Chondrocyte (in vitro differentiated cells): ENCODE results near the gene RBL1. TPM values are rescaled to one million over a fixed set of nuclear protein-coding genes. Genes with fewer than 3 reads are reported as not detected.
"Not testable (repeated sequence)": the region's sequence is repeated elsewhere in the genome, so short reads cannot be mapped to it uniquely, and the experiment has no call there.

ENCODE experiments used
- DNase-seq: peaks from one replicate; pipeline ENCODE4 v3.0.0; 2021; ENCODE audit warnings: mixed read lengths, low spot score
- H3K27ac Mint-ChIP-seq: one replicate; pipeline ENCODE4 v1.8.0; 2021; ENCODE audit warnings: mild to moderate bottlenecking, moderate library complexity, mixed read lengths; ENCODE audit not compliant: unreplicated experiment
- H3K27me3 Mint-ChIP-seq: 2 replicates; pipeline ENCODE4 v1.8.0; 2021; ENCODE audit warnings: low read depth, mixed read lengths
- H3K36me3 Mint-ChIP-seq: 2 replicates; pipeline ENCODE4 v1.8.0; 2021; ENCODE audit warnings: low read depth, mixed read lengths
- H3K4me1 Mint-ChIP-seq: 2 replicates; pipeline ENCODE4 v1.8.0; 2021; ENCODE audit warnings: low read depth, mild to moderate bottlenecking, mixed read lengths
- H3K4me3 Mint-ChIP-seq: one replicate; pipeline ENCODE4 v1.8.0; 2021; ENCODE audit warnings: mild to moderate bottlenecking, moderate library complexity, mixed read lengths; ENCODE audit not compliant: unreplicated experiment
- H3K9me3 Mint-ChIP-seq: 2 replicates; pipeline ENCODE4 v1.8.0; 2021; ENCODE audit warnings: low read depth, mixed read lengths
- CTCF ChIP-seq: fragments of 200-600 bp; sonication (generic); IDR thresholded peaks from 2 replicates; pipeline ENCODE4 v1.5.0; 2021; ENCODE audit warnings: antibody characterized with exemption, mild to moderate bottlenecking, moderate library complexity
- total RNA-seq: library from RNA; stranded (reverse); gene quantifications from 3 replicates; pipeline ENCODE4 v1.2.1, GENCODE V29; 2021

The RBL1 gene
- total RNA-seq, 1 donor from 2014 or later, result 4.5 TPM

GRCh38 chr20:37133952-37134351 is 38.2 kb upstream of the RBL1 start:
- H3K27ac Mint-ChIP-seq, result no peak overlapping the region
- H3K9me3 Mint-ChIP-seq, result no peaks in the 10 kb centered on the region
- DNase-seq, result no peak

GRCh38 chr20:37131486-37131885 is 35.7 kb upstream of the RBL1 start:
- Mint-ChIP-seq H3K27ac (peak overlapping the region; percentile 70), H3K27me3 (peaks cover 2% of the 10 kb centered on the region), H3K9me3 (no peaks in the 10 kb centered on the region), H3K4me1 (peaks cover 14% of the 10 kb centered on the region), H3K36me3 (peaks cover 1% of the 10 kb centered on the region), H3K4me3 (no peak overlapping the region)
- no peak for TF ChIP-seq CTCF
- DNase-seq, result no peak

More at GRCh38 chr20:37133952-37134351, 38.2 kb upstream of the RBL1 start:
- Mint-ChIP-seq H3K4me1 (peaks cover 14% of the 10 kb centered on the region), H3K27me3 (peaks cover 2% of the 10 kb centered on the region), H3K36me3 (peaks cover 1% of the 10 kb centered on the region), H3K4me3 (no peak overlapping the region)
- TF ChIP-seq CTCF, result no peak

GRCh38 chr20:37128803-37129202 is 33.0 kb upstream of the RBL1 start:
- no peaks in the 10 kb centered on the region for H3K9me3 Mint-ChIP-seq
- H3K27ac Mint-ChIP-seq, result no peak overlapping the region
- peaks cover 14% of the 10 kb centered on the region for H3K4me1 Mint-ChIP-seq

GRCh38 chr20:37126290-37126689 is 30.5 kb upstream of the RBL1 start:
- H3K9me3 Mint-ChIP-seq, H3K4me1 Mint-ChIP-seq, H3K27ac Mint-ChIP-seq, H3K36me3 Mint-ChIP-seq, DNase-seq, H3K4me3 Mint-ChIP-seq, H3K27me3 Mint-ChIP-seq: not testable (repeated sequence)

More at GRCh38 chr20:37128803-37129202, 33.0 kb upstream of the RBL1 start:
- peaks cover 2% of the 10 kb centered on the region for H3K27me3 Mint-ChIP-seq
- TF ChIP-seq CTCF, result no peak
- DNase-seq, result no peak
- H3K4me3 Mint-ChIP-seq, result no peak overlapping the region
- peaks cover 1% of the 10 kb centered on the region for H3K36me3 Mint-ChIP-seq

- Mint-ChIP-seq H3K27me3 (no peaks in the 10 kb centered on the region), H3K4me1 (no peaks in the 10 kb centered on the region)
- no peak for DNase-seq
Measured at GRCh38 chr20:37123441-37123840, 27.6 kb upstream of the RBL1 start.

More at GRCh38 chr20:37123441-37123840, 27.6 kb upstream of the RBL1 start:
- no peak for TF ChIP-seq CTCF
- Mint-ChIP-seq H3K4me3 (no peak overlapping the region), H3K27ac (no peak overlapping the region), H3K9me3 (no peaks in the 10 kb centered on the region), H3K36me3 (no peaks in the 10 kb centered on the region)
